ENCODE measurements around the gene VPS33B. TPM values are rescaled to one million over a fixed set of nuclear protein-coding genes. Genes with fewer than 3 reads are reported as not detected.

The VPS33B gene
- total and polyA plus RNA-seq, 2 of the 13 experiments (the other 11 are each of a cell fraction or from before 2014, with no cell fraction given) = 15.8 to 16.5 TPM

GRCh38 chr15:91001209-91001608, 21.2 kb downstream of the VPS33B start:
- peak; percentile 24; the same call in 1 of the 2 replicates for TF ChIP-seq MAFF (IDR thresholded peaks at IDR 0.05; ENCODE audit: low read depth, low read length)
- TF ChIP-seq ZNF83 (CRISPR knock-in tag; IDR thresholded peaks at IDR 0.05; ENCODE audit: borderline replicate concordance) = no peak
- peak; percentile 61 to 62 for TF ChIP-seq MAFK (conservative IDR thresholded peaks at IDR 0.05 in 1 of 2, IDR thresholded peaks at IDR 0.05 in 1 of 2; ENCODE audit: low read length in 2 of 2)
- TF ChIP-seq NFIB (CRISPR knock-in tag; IDR thresholded peaks at IDR 0.05; ENCODE audit: borderline replicate concordance) = no peak
- no peak for TF ChIP-seq ZFX (CRISPR knock-in tag; IDR thresholded peaks at IDR 0.05; ENCODE audit: low read depth)
- Histone ChIP-seq H2AFZ (ENCODE audit: low read length) (no peak overlapping the region), H3K9me3 (ENCODE audit: low read length) (no peaks in the 10 kb centered on the region), H4K20me1 (ENCODE audit: insufficient read depth, low read length) (no peaks in the 10 kb centered on the region), H3K4me3 (replicated peaks in 1 of 3; ENCODE audit: insufficient read depth in 1 of 3, low read depth in 2 of 3, low read length in 3 of 3) (no peak overlapping the region), H3K9ac (ENCODE audit: insufficient read depth, low read depth, low read length) (no peak overlapping the region), H3K79me2 (ENCODE audit: insufficient read depth, low read length) (no peaks in the 10 kb centered on the region), H3K4me2 (ENCODE audit: low read depth, low read length) (no peak overlapping the region), H3K4me1 (ENCODE audit: insufficient read depth, low read length) (no peaks in the 10 kb centered on the region), H3K27me3 (ENCODE audit: control insufficient read depth in 1 of 2, insufficient read depth in 2 of 2, low read length in 2 of 2) (no peaks in the 10 kb centered on the region; a peak in 1 of 5 replicates), H3K36me3 (replicated peaks in 1 of 2; ENCODE audit: control insufficient read depth in 1 of 2, insufficient read depth in 2 of 2, low read length in 2 of 2) (peaks cover 18 to 50% of the 10 kb centered on the region in 2 experiments; a peak in 4 of 5 replicates), H3K27ac (ENCODE audit: extremely low read length, insufficient read depth, low read length) (no peak overlapping the region)
- no TSS peak for BruUV-seq (replicated peaks)
- ATAC-seq = no peak
- in situ Hi-C loops (cut with HindIII; ENCODE audit: extremely low pct_ligation_motif_present, low pct_unique_long_range_greater_than_20kb) (no loop called here), intact Hi-C loops (cut with micrococcal nuclease; ENCODE audit: unreplicated experiment) (no loop called here)
- FAIRE-seq = no peak
- DNase-seq (ENCODE audit: low spot score) = no peak
- WGBS (ENCODE audit: low lambda C conversion rate) = 98% methylated on average over 3 of the region's 3 CpGs
- ChIA-PET CTCF (ENCODE audit: low intra/inter-chr PET ratio, low total read pairs) (no interaction called here), POLR2A (no interaction called here)

GRCh38 chr15:90998737-90999136, 23.7 kb downstream of the VPS33B start:
- no peak for ATAC-seq
- intact Hi-C loops (cut with micrococcal nuclease; ENCODE audit: unreplicated experiment) (loop anchor here (10.0 kb wide), 1 partner anchor 64 kb away; the partner anchor contains the start of genes HDDC3 and UNC45A), in situ Hi-C loops (cut with HindIII; ENCODE audit: extremely low pct_ligation_motif_present, low pct_unique_long_range_greater_than_20kb) (no loop called here)
- peaks cover 17% of the 10 kb centered on the region for H3K79me2 ChIP-seq (ENCODE audit: insufficient read depth, low read length)
- H3K27ac ChIP-seq (ENCODE audit: extremely low read length, insufficient read depth, low read length) = no peak overlapping the region
- peaks cover 10 to 34% of the 10 kb centered on the region in 2 experiments; a peak in 4 of 5 replicates for H3K36me3 ChIP-seq (replicated peaks in 1 of 2; ENCODE audit: control insufficient read depth in 1 of 2, insufficient read depth in 2 of 2, low read length in 2 of 2)
- peaks cover 10% of the 10 kb centered on the region for H3K4me1 ChIP-seq (ENCODE audit: insufficient read depth, low read length)
- 91% methylated on average over 7 of the region's 8 CpGs for WGBS (ENCODE audit: low lambda C conversion rate)
- H3K4me2 ChIP-seq (ENCODE audit: low read depth, low read length) = no peak overlapping the region
- BruUV-seq (replicated peaks) = no TSS peak
- no peaks in the 10 kb centered on the region; a peak in 1 of 5 replicates for H3K27me3 ChIP-seq (ENCODE audit: control insufficient read depth in 1 of 2, insufficient read depth in 2 of 2, low read length in 2 of 2)
- no peak for TF ChIP-seq CCDC6 (CRISPR knock-in tag; IDR thresholded peaks at IDR 0.05)
- TF ChIP-seq ZNF792 (CRISPR knock-in tag; IDR thresholded peaks at IDR 0.05) = no peak
- TF ChIP-seq BRD4 (CRISPR knock-in tag; IDR thresholded peaks at IDR 0.05) = no peak
- no peak for TF ChIP-seq ZC3H13 (CRISPR knock-in tag; IDR thresholded peaks at IDR 0.05)
- no peak for TF ChIP-seq MXD3 (CRISPR knock-in tag; IDR thresholded peaks at IDR 0.05)
- no peak for TF ChIP-seq PHF21A (CRISPR knock-in tag; IDR thresholded peaks at IDR 0.05)
- no peak for TF ChIP-seq HMG20A (CRISPR knock-in tag; IDR thresholded peaks at IDR 0.05; ENCODE audit: borderline replicate concordance)
- no peak for TF ChIP-seq JUNB (CRISPR knock-in tag; IDR thresholded peaks at IDR 0.05; ENCODE audit: borderline replicate concordance)
- CTCF ChIA-PET (ENCODE audit: low intra/inter-chr PET ratio, low total read pairs) = no interaction called here
- no peak for FAIRE-seq
- no peak overlapping the region for H3K9ac ChIP-seq (ENCODE audit: insufficient read depth, low read depth, low read length)
- no peaks in the 10 kb centered on the region for H3K9me3 ChIP-seq (ENCODE audit: low read length)
- no peak for DNase-seq (ENCODE audit: low spot score)
- no peak overlapping the region for H3K4me3 ChIP-seq (replicated peaks in 1 of 3; ENCODE audit: insufficient read depth in 1 of 3, low read depth in 2 of 3, low read length in 3 of 3)
- POLR2A ChIA-PET = no interaction called here
- no peaks in the 10 kb centered on the region for H4K20me1 ChIP-seq (ENCODE audit: insufficient read depth, low read length)
- H2AFZ ChIP-seq (ENCODE audit: low read length) = no peak overlapping the region
